HG03378 (cell line): ENCODE measurements around the gene CAMTA1.

Source experiments
- ATAC-seq: cut with Tn5 transposase; IDR thresholded peaks from one replicate; pipeline ENCODE4 v1.9.1; 2021; ENCODE audit warnings: mild to moderate bottlenecking, moderate library complexity; ENCODE audit not compliant: unreplicated experiment

CAMTA1 gene

DNA sequence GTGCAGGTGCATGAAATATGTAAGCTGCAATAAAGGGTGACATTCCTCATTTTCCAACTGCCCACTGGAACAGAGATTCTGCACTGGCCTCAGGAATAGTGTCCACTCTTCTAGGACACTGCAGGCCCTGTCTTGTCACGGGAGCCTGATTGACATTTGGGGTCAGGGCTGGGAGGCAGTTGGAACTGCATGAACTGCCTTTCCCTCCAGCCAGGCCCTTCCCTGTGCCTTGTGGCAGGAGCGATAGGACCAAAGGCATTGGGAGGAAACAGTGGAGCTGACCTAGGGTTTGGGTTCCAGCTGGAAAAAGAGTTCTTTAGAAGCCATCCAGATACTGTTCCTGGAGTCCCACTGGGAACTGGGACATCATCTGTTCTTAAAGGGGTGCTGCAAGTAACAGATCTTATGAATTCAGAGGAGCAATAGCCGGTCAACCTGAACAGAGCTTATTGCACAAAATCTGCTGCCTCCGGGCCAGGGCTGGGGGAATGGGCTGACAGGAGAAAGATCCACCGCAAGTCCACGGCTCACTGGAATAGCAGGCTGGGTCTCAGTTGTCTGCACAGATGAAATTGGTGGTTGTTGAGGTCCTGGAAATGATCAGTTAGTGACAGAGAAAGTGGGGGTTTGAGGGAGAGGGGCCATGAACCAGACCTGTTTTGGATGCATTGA, 451.7 kb downstream of the CAMTA1 start:
- no peak for ATAC-seq

DNA sequence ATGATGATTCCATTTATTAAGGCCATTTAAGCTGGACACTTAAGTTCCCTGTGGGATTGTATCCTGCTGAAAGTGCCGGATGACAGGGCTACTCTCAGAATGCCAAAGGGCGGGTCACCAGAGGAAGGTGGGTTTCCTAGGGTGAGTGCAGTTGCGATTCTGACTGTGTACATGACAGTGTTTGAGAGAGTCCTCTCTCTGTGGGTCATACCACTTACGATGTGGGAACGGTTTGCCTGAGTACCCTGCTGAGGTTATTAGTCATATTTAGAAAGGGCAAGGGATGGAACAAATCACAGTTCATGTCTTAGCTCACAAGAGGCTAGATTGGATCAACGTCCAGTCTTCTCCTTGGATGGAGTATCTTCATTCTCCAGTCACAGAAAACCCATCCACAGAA, 461.9 kb downstream of the CAMTA1 start:
- no peak for ATAC-seq

DNA sequence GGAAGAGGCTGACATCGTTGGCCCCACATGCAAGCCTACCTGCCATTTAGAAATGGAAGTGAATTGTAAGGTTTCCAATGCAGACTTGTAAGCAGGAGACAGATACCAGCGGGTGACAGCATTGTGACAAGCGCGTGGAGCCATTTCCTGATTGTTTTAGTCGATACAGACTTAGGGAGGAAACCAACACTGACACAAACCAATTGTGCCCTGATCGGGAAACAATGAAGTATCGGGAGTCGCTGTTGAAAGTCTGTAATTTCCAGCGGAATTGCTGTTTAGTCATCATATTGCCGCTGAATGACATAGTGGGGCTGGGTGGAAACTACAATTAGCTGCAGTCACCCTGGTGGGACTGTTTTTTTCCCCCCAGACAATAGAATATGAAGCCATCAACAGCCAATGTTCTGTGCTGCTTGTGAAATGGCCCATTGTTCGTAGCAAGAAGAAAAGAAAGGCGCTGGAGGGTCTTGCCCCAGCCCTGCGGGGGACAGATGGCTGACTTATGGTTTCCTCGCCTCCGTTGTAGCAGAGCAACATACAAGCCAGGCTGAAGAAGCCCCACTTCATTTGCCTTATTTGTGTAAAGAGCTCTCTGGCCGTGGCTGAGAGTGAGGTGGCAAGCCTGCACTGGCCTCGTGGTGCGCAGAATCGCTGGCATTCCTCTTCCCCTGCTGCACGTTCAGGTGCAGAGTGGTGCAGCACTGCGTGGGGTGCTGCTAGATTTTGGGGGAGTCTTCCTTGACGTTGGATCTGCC, 462.7 kb downstream of the CAMTA1 start:
- ATAC-seq = no peak

DNA sequence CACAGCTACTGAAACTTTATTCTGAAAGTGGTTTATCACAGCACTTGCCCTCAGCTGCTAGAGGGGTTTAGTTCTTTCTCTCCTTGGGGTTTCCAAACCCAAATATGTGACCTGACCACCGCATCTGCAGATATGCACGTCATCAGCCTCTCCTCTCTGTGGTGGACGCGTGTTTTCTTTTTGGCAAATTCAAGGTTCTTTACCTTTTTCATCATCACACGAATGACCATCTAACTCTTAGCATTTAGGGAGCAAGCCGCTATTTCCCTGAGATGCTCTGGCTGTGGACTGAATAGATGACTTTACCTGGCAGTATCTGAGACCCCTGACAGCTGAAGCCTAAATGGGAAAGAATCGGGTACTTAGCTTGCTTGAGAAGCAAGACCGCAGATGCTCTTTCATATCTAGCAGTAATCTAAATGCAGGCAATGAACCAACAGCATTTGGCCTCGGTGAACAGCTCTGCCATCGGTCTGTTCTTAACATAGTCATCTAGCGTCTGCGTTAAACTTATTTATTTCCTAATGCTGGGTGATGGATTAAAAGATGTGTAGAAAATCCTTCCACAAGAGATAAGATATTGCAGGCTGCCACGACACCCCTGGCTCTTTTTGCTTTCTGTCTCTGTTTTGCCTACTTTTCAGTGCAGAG, 463.4 kb downstream of the CAMTA1 start:
- no peak for ATAC-seq

DNA sequence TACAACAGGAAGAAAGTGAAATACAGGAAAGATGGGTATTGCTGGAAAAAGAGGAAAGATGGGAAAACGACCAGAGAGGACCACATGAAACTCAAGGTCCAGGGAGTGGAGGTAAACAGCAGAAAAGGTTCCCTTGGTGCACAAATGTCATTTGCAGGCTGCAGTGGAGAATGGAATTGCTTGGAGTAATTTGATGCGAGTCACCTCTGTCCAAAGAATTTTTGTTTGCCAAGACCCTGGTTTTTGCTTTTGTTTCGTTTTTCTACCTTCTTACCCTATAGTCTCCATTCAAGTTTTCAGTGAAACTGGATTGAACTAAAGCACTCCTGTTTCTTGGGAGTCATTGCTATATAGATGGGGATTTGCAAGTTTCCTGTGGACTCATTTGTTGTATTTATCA, 464.3 kb downstream of the CAMTA1 start:
- ATAC-seq = no peak

DNA sequence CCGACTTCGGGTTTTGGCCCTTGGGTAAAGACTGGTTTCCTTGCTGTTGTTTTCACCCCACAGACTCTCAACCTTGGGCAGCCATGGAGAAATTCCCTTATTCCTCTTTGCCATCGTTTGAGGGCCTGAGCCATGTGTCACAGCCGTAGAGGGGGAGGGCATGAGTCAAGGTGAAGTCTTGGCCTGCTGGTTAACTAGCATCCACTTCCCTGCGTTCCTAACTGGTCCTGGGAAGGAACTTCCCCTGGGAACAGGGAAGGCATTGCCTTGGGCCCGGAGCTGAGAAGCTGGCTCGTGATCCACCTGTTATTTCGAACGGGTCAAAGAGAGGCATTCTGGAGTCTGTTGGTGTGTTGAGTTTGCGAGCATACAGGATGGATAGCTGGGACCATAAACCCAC, 464.9 kb downstream of the CAMTA1 start:
- no peak for ATAC-seq

DNA sequence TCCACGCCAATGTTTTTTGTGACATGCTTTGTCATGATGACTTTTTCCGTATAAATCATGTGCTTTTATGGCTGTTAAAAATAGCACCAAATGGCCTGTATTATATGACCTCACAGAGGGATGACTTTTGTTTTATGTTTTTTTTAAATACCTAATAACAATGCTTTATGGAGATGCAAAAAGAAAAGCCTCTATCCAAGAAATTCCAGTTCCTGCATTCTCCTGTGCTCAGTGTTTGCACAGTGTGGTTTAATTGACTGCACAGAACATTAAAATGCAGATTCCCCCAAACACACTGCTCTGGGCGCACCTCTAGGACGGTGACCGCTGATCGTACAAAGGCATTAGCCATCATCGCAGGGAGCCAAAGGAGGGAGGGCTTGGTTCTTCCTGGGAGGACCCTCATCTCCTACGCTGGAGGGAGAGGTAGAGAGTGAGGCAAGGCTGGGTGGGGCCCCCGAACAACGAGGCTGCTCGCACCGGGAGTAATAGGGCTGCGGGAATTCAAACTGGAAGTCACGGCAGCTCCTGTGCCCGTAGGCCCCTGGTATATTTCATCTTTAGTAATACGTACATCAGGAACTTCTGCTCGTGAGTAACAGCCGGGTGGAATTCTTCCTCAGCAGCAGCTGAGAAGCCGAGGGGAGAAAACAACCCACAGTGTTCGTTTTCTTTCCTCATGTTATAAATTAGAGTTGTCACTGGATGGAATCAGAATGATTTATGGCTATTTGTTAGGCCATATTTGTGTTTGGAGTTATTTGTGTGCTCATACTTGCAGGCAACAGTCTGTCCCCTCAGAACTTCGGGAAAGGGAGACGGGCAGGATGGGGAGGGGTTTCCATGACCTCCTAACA, 465.6 kb downstream of the CAMTA1 start:
- ATAC-seq = no peak

DNA sequence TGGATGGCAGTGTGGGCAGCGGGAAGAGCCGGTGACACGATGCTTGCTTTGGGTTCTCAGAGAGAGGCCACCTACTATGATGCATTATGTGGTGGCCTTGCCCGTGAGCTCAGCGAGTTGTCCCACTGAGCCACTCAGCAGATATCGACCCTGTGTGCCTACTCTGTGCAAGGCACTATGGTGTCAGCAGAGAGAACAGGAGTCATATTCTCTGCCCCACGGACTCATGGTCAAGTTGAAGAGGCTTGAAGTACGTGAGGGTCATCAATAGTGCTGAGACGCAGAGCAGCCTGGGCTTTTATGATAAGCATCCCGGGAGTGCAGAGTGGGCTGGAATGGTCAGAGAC, 466.2 kb downstream of the CAMTA1 start:
- ATAC-seq = no peak

DNA sequence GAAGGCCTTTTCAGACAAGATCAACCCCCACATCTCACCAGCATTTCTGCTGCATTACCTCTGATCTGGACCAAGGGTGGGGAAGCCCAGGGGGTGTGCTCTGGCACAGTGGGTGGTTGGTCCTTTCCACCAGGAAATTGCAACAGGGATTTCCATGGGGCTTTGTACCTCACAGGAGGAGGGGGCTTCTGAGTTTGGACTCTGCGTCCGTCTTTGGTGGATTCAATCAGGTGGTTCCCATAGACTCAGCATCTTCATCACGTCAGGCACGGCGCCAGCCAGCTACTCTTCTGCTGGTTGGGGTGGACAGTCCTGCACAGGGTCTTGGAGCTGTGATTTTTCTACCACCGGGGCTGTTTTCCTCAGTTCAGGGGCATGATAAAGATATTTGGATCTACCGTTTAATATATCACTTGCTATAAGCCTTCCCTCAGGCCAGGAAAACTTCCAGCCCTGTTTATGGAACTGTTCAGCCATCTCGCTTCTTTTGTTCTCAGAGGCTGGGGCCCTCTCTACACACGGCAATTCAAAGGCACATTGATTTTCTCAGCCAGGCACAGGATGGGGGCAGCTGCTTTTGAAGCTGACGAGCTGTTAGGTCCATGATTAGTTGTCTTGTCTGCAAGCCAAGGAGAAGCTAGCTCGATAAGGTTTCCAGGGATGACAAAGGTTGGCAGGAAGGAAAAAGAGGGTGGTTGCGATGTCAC, 467.3 kb downstream of the CAMTA1 start:
- ATAC-seq = no peak

DNA sequence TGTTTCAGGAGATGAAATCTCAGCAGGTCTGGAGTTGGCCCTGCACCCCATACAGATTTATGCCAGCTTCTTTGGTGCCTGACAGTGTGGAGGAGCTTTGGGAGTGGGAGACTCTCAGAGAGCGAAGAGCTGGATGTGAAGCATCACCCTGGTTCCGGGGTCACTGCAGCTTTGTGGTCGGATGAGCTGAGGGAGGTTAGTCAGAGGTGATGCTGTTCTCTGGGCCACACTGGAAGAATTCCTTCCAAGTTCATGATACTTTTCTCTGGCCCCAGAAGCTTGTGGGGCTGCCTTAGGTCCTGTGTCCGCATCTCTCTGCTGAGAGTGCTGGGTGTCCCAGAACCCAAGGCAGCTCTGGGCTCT, 467.8 kb downstream of the CAMTA1 start:
- ATAC-seq = no peak

DNA sequence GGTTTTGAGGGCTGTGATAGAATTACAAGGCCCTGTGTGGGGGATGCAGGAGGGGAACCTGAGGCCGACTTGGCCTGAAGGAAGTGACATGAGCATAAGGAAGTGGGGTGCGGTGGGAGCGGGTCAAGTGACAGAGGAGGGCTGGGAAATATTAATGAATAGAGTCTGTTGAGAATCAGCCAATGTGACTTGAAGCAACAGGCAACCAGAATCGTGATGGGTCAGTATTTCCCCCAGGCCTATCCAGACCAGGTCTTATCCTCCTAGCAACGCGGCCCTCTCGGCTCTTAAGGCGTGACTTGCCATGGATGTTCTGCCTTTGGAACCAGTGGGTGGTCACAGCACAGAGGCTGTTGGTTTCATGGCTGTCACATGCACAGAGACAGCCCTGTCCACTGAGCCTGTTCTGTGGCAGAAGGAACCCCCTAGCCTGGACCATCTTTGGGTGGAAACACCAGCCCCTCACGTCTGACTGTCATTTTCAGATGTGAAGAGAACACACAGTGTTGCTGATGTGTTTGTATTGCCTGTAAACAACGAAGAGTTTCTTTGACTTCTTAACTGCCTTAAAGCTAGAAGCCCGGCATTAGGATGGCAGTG, 468.8 kb downstream of the CAMTA1 start:
- no peak for ATAC-seq

DNA sequence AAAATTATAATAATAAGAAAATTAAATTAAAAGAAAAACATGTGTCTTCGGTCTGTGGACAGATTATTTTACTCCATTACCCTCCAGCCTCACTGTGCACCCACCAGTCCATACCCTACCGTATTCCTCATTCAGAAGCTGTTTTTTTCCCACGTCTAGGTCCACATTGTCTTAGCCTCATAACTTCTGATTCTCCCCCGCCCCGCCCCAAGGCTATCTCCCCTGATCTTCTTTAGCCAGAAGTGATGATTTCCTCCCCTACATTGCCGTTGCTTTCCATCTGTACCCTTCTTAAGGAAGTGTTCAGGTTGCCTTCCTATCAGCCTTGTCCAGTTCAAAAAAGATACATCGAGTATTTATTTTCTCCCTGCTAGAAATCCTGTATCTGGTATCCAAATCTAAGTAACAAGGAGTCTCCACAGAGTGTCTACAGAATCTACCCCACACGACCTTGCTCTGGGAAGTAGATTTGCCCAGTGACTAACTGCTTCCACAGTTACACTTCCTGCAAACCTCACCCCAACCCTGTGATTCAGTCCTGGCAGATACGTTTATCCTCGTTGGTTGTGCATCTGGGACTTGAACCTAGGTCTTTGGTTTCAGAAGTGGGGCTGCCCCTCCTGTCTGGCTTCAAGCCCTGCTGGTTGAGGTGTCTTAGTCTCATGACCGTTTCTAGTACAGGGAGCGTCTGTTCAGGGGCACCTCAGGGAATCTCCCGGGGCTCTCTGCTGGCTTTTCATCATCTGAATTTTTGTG, 470.2 kb downstream of the CAMTA1 start:
- no peak for ATAC-seq

DNA sequence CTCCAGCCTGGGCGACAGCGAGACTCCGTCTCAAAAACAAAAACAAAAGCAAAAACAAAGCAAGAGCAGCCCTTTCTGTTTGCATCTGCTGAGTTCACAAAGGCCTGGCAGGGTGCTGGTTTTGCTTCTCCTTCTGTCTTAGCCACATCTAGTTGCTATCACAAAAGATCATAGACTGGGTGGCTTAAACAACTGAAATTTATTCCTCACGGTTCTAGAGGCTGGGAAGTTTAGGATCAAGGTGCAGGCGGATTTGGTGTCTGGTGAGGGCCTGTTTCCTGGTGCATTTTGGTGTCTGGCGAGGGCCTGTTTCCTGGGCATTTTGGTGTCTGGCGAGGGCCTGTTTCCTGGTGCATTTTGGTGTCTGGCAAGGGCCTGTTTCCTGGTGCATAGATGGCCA, 471.3 kb downstream of the CAMTA1 start:
- ATAC-seq = no peak

DNA sequence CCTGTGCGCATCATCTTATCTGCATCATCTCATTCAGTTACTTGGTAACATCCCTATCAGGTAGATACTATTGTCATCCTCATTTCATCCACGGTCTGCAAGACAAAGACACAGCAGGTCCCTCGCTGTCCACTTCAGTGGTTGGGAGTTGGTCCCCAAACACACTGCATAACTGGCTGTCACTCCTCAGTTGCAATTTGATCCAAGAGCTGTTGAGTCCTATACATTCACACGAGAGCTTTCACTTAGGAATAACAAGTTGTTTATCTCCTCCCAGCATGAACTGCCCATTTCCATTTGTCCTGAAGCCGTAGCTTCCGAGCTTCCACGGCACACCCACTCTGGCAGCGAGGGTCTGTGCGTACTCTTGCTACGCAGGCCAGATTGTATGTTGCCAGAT, 472.0 kb downstream of the CAMTA1 start:
- ATAC-seq = no peak

DNA sequence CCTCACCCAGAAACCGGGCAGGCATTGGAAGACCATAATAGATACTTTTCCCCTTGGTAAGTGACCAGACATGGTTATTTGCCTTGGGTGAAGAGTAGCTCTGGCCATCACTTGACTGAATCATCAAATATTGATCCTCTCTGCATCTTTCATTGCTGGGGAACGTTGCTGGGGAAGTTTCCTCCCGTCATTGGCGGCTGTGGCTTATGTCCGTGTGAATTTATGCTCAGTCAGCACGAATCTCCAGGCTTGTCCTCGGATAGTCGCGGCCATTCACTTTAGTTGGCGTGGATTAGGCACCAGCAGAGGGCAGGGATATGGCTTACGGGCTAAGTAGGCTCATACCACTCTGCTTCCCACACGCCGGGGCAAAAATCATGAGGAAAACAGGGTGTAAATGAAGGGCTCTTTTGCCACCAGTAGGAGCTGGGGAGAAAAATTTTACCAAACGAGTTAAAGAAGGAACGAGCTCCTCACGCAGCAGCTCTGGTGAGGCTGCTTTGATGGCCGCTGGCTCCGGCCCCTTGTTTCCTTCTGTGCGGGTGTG, 473.4 kb downstream of the CAMTA1 start:
- no peak for ATAC-seq

DNA sequence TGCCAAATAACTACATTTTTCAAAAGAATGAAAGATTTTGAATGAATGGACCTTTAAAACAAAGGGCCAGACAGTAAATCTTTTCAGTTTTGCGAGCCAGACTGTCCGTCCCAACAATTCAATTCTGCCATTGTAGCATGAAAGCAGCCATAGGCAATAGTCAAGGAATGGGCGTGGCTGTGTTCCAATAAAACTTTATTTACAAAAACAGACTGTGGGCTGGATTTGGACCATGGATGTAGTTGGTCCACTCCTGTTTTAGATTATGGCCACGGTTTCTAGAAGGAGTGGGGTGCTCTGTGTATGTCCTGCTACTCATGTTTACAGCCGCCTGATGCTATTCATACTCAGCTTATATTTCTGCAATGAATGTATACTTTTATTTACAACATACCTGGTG, 474.7 kb downstream of the CAMTA1 start:
- ATAC-seq = no peak

DNA sequence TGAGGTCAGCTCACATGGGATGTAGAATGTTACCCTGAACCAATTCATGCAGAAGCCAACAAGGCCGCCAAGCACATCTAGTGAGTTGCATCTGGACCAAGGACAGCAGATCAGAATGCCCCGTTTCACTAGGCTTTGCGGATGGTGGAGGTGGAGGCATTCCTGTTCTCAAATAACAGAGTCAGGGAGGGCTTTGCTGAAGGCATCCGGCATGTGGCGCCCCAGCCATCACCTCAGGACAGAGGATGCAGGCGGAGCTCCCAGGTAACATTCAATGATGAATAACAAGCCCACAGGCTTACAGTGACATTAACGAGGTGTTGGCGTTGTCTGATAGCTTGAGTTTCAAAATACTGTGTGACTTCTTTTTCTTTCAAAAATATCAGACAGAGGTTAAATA, 476.2 kb downstream of the CAMTA1 start:
- ATAC-seq = no peak

DNA sequence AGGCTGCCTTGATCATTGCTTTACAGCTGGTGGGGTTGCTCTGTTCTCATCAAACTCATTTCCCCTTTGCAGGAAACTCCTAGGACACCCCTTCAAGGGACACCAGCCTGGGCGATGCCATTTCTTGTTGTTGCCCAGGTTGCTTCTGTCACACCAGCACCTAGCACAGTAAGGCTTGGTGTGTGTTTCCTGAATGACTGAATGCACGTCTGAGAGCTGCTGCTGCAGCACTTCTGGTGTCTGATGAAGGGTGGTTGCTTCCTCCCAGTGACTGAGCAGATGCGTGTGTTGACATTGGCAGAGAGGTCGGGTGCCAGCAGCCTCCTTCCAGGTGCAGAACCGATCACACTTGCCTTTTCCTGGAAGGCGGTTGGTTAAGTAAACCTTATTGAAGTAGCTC, 477.4 kb downstream of the CAMTA1 start:
- no peak for ATAC-seq
